NCI-H2171 treated with DMSO at 0.1 percent for 48 hours (cell line): Measurements from ENCODE around the gene E4F1.
"Not testable (repeated sequence)": the region's sequence is repeated elsewhere in the genome, so short reads cannot be mapped to it uniquely, and the experiment has no call there.

Experiments
- DNase-seq: peaks from one replicate; lab custom pipeline; 2025; lab: John Stamatoyannopoulos, UW

Gene E4F1

GRCh38 chr16:2244926-2245795 lies 21.8 kb downstream of the E4F1 start:
- DNase-seq, result no peak

DNA sequence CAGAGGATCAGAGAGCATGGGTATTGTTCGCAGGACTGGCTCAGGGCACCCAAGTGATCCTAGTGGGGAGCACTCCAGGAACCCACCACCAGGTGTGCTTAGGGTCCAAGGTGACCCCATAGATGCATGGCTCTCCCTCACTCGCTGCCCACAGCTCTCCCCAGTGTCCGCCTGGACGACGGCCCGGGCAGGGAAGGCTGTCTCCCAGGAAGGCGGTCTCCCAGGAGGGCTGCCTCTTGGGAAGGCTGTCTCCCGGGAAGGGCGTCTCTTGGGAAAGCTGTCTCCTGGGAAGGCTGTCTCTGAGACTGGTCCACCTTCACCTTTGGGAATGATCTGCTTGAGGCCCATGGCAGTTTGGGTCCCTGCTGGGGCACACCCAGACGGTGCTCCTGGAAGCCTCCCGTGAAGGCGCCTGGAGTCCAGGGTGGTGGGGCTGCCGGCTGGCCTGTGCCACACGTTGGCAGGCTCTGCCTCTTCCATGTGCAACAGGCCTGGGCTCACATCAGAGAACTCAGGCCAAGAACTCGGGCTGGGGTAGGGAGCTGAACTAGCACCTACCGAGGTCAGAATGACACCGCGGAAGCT lies 23.0 kb downstream of the E4F1 start:
- no peak for DNase-seq

DNA sequence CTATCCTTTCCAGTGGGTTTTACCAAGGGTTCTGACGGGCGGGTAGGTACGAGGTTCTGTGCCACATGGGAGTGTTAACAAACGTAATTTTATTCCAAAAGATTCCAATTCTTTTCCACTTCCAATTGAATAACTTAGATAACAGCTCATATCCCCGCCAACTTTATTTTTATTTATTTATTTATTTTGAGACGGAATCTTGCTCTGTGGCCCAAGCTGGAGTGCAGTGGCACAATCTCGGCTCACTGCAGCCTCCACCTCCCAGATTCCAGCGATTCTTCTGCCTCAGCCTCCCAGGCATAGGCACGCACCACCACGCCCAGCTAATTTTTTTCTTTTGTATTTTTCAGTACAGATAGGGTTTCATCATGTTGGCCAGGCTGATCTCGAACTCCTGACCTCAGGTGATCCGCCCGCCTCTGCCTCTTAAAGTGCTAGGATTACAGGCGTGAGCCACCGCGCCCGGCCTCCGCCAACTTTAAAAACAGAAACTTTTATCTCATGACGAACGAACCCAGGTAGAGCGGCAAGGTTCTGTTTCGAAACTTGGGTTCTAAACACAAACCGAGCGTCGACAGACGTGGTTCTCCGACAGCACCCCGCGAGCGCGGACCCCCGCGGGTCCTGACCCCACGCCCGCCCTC lies 27.4 kb downstream of the E4F1 start:
- peak; percentile 39 for DNase-seq

DNA sequence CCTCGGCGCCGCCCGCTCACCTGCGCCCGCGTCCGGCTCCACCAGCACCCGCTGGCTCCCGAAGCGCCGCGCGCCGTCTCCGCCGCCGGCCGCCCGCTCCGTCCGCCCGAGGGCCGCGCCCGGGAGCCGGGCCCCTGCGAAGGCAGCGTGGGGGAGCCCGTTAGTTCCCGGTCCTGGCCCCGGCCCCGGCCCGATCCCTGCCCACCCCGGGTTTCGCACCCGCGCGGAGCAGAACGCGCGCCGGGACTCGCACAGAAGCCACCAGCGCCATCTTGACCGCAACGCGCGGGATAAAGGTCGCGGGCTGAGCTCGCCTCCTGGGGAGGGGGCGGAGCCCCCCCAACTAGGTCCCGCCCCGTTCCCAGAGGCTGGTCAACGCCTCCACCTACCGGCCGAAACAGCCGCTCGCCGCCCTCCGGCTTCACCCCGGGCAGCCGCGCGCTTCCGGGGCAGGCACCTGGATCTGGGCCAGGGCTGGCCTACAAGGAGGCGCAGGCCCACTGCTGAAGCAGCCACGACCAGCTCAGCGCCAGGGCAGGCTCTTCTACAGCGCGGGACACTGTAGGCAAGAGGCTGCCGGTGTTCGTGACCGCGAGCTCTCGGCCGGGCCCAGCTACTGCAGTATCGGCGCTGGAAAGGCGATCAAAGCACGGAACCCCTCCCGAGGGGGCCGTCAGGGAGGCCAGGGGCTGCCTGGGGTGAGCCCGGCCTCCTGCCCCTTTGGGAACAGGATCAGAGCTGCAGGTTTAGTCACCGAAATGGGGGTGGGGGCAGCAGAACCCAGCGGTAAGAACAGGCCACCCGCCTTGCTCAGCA lies 28.1 kb downstream of the E4F1 start, which contains the start of gene ECI1:
TSS of gene ECI1 (minus strand) at position 292 of the 816 bp plus-strand sequence. CDS start at position 271, 21 bp downstream.
- DNase-seq, result peak; percentile 80

- no peak for DNase-seq
Observed at GRCh38 chr16:2252806-2253148, 29.4 kb downstream of the E4F1 start.

DNA sequence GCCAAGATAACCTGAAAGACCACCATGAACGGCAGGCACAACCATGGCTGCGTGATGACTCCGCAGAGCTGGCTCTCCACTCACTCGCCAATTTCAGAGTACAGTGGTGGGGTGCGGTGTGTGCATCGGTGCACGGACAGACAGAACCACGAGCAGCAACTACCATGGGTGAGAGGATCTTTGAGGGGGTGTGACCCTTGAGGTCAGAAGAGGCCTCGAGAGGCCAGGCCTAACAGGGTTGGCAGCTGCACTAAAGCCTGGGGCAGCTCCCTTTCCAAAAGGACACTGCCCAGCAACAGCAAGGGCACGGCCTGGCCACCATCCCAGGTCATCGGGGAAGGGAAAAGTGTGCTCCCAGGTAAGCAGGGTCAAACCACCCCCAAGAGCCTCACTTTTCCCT lies 29.9 kb downstream of the E4F1 start:
- no peak for DNase-seq

DNA sequence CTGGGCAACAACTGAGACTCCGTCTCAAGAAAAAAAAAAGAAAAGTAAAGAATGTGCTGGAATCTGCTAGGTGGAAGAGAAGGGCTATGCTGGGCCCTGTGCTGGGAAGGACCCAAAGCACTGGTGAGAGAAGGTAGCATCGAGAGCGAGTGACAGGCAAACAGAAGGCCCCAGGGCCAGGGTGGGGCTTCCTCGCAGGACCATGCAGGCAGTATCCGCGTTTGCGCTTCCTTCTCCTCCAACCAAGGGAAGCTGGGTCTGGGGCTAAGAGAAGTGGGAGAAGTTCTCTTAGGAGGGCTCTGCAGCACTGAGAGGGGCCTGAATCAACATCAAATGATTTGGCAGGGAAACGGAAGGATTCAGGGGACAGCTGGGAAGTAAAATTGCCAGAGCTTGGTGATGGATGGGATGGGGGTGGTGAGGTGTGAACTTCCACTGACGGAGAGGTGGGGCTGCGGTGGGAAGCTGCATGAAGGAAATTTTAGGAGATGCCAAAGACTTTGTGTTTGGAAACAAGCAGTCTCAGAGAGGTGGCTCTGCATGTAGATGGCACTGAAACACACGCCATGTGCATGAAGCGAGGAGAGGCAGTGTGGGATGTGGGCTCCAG lies 33.2 kb downstream of the E4F1 start:
- DNase-seq, result no peak

DNA sequence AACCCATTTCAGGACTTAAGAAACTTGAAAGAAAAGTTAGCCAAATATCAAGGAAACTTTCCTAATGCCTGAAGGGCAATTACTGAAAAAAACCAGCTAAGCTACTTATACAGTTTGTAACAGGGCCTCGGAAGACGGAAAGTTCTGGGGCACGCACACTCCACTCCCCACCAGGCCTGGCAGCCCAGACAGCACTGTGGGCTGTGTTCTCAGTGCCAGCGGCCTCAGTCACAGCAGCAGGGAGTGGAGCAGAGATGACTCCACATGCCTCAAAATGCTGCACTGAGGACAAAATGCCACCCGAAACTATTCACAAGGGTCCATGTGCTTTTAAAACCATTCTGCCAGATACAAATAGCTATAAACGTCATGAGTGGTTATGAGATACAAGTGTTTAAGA lies 34.3 kb downstream of the E4F1 start:
- no peak for DNase-seq

GRCh38 chr16:2258530-2258929 lies 35.1 kb downstream of the E4F1 start:
- not testable (repeated sequence) for DNase-seq

- no peak for DNase-seq
Observed at GRCh38 chr16:2260250-2260649, 36.9 kb downstream of the E4F1 start.

DNA sequence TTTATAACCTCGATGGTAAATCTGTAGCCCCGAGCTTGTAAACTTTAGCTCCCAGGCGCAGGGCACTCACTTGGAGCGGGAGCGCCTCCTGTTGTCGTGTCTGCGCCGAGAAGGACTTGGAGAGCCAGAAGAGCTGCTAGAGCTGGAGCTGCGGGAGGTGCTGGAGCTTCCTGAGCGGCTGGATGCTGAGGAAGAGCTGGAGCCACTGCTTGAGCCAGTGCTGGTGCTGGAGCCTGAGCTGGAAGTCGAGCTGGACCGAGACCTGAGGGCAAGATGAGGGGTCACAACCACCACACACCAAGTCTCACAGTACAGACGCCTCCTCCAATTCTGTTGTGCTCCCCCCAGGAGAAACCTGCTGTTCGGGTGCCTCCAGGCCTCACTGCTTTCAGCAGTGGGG lies 39.6 kb downstream of the E4F1 start:
- not testable (repeated sequence) for DNase-seq

DNA sequence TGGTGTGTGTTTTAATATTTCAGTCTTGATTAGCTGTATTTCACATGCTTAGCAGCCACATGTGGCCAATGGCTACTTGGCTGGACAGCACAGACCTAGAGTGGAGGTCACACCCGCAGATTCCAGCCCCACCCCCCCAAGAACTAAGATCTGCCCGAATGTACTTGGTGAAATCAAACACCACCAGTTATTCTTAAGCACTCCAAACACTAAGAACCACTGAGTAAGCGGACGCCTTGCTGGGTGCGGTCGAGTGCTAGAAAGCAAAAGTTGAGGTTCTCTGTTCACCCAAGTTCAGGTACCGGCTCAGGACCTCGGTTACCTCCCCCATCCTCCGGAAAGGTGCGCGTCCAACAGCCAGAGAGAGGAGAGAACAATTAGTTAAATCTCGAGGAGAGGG lies 43.5 kb downstream of the E4F1 start:
- not testable (repeated sequence) for DNase-seq

GRCh38 chr16:2267505-2267912 lies 44.1 kb downstream of the E4F1 start:
- not testable (repeated sequence) for DNase-seq

DNA sequence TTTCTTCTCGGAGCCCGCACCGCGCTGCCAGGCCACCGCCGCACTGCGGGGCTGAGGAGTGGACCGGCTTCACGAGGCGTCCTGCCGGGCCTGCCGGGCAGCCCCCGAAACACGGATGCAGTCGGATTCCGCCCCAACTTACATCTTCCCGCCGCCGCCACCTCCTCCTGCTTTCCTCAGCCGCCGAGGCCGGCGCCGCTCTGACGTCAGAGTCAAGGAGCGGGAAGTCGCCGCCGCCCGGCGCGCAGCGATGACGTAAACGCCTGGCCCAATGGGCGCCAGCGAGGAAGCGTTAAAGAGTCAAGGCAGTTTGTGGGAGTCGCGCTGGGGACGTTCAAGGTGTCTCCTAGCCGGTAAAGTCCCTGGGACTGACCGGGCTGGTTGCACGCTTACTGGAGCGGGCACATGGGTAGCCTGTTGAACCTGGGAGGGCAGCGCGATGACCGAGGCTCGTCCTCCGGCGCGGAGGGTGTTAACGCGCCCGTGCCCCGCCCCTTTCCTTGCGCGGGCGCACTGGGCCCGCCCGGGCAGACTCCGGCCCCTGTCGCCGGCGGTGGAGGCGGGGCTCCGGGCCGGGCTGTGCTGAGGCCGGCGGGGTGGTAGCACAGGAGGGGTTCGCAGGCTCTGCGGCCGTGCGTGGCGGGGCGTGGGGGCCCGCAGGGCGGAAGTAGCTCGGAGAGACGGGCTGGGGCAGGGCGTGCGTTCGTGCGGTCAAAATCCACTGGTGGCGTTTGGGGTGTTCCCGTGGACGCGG lies 44.7 kb downstream of the E4F1 start, which contains the start of gene RNPS1:
TSS of gene RNPS1 (minus strand) at position 214 of the 754 bp plus-strand sequence. CDS start 3,483 bp downstream, outside the sequence.
- DNase-seq, result peak; percentile 91

DNA sequence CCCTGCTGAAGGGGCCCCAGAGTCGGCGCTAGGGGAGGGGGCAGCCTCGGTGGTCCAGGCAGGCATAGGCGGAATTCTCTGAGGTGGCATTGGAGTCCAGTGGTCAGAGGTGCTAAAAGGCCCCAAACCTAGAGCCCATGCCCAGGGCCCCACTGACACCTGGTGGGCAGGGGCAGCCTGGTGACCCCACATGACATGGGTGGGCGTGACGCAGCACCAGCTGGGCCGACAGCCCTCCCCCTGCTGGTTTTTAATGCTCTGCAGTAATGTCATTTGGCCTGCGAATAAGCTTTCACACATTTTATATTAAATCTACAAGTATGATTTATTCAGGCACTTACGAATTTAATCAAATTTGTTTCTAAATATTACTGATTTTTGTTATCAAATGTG lies 46.7 kb downstream of the E4F1 start:
- DNase-seq, result no peak

DNA sequence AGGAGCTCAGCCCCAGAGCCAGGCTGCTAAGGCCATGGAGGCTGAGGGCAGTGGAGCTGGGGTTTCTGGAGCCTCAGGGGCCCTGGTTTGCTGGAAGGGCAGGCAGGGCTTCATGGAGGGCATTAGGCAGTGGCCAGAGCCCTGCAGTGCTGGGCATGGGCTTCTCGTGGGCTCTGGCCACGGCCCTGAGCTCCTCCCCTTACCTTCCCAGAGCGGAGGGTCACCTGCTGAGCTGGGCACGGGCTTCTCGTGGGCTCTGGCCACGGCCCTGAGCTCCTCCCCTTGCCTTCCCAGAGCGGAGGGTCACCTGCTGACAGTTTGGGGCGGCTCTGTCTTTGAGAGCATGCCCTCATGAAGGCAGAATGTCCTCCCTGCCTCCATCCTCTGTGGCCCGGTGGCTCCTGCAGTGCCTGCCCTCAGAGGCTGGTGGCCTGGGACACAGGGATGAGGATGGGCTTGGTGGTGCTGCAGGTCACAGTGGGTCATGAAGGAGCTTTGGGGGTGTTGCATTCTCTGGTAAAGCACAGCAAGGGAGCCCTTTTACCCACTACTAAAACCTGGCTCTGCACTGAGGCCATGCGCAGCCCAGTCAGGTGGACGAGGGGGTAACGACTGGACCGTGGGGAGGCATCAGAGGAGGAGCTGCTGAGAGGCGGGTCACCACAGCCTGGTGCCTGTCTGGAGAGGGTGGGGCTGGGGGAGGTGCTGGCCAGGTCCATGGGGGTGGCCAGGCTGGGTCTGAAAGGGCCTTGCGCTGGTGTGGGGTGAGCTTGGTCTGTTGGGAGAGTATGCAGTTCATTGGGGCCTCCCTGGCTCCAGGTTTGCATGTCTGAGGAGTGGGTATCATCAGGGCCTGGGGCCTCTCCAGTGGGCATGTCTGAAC lies 47.4 kb downstream of the E4F1 start:
- no peak for DNase-seq

- DNase-seq, result no peak
Observed at GRCh38 chr16:2271848-2272461, 48.6 kb downstream of the E4F1 start.

DNA sequence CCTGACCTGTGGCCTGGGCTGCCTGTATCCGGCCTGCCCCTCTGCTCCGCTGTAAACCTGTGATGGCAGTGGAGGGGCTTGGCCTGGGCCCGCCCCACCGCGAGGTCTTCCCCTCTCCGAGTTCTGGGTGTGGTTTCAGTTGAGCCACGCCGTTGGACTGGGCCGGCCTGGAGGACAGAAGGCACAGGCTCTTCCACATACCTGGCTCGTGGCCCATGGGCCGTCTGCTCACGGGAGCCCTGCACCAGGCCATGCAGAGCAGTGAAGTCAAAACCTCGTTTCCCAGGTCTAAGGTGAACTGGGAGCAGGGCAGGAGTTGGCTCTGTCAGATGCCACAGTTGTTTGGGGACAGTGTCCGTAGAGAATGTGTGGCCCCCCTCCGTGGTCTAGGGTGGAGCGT lies 50.1 kb downstream of the E4F1 start:
- DNase-seq, result no peak

DNA sequence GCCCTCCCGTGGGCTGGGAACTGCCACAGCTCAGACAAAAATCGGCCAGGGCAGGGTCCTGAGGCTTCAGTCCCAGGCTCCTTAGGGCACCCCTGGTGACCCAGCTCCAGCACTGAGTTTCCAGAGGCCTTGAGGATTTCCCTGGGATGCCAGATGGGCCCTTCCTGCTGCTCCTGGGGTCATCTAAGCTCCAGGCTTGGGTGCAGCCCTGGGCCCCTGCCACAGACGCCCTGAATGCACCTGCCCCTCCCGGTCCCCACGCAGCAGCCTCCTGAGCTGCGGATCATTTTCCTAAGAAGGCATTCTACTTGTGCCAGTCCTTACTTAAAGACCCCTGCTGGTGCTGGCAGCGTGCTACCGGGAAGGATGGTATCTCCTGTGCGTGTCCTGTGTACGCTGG lies 50.5 kb downstream of the E4F1 start:
- no peak for DNase-seq
